Transverse colon (tissue), 4 donors: ENCODE data around the gene CNPY2.

Experiments
- CTCF ChIP-seq, 5 experiments: fragments of 200-600 bp in 3 of 5; fragments of 450-650 bp in 2 of 5; sonication (generic) in 3 of 5; IDR thresholded peaks; 1 replicate in 2 of 5; 2 replicates in 3 of 5; pipeline ENCODE4 v1.5.1; 2016 to 2017; ENCODE audit warnings: antibody characterized with exemption in 5 of 5, inconsistent platforms in 3 of 5, mild to moderate bottlenecking in 2 of 5, moderate library complexity in 1 of 5
- EP300 ChIP-seq: sonication (generic); formaldehyde crosslinking; IDR thresholded peaks from one replicate; pipeline ENCODE4 v1.6.1; 2017; ENCODE audit warnings: antibody characterized with exemption, low read depth
- POLR2A ChIP-seq: fragments of 450-650 bp; IDR thresholded peaks from one replicate; pipeline ENCODE4 v1.6.1; 2016; ENCODE audit warnings: antibody characterized with exemption, mild to moderate bottlenecking, moderate library complexity
- POLR2AphosphoS5 ChIP-seq, 3 donors: sonication (generic); formaldehyde crosslinking; IDR thresholded peaks; one replicate each; pipeline ENCODE4 v1.6.1; 2016; ENCODE audit warnings: antibody characterized with exemption in 3 of 3

- TF ChIP-seq CTCF (IDR thresholded peaks at IDR 0.05): no peak
- TF ChIP-seq POLR2AphosphoS5 (IDR thresholded peaks at IDR 0.05): no peak
- no peak for TF ChIP-seq POLR2A
- no peak for TF ChIP-seq EP300
Measured at GRCh38 chr12:56339158-56339422, 23.3 kb upstream of the CNPY2 start.
